H1 (cell line): ENCODE results near the gene FOXS1. TPM values are rescaled to one million over a fixed set of nuclear protein-coding genes. Genes with fewer than 3 reads are reported as not detected.
A peak's percentile ranks its signal among the peaks of the same experiment; 100 is the strongest.

Experiments
- CTCF ChIA-PET: fragments of 300-600 bp; sonication (Branson Sonifier 250); formaldehyde crosslinking; loops from one replicate; lab custom pipeline; 2021; ENCODE audit not compliant: partially characterized antibody; lab: Charles Lee
- POLR2A ChIA-PET: fragments of 300-600 bp; sonication (Branson Sonifier 250); formaldehyde crosslinking; loops from one replicate; lab custom pipeline; 2021; ENCODE audit warnings: inconsistent platforms; ENCODE audit not compliant: partially characterized antibody; lab: Charles Lee
- DNase-seq, 2 experiments: peaks; one replicate each; pipeline versions ENCODE4 v3.0.0 to v3.0.0-alpha.2; 2010 to 2022; ENCODE audit warnings: low spot score in 2 of 2, low read depth in 1 of 2, mixed read lengths in 1 of 2
- FAIRE-seq: peaks from 2 replicates; lab custom pipeline; 2011; peaks lifted over from hg19 to GRCh38; lab: Jason Lieb, UNC
- H2AFZ ChIP-seq: 2 replicates; pipeline ENCODE4 v1.8.1; 2012; ENCODE audit warnings: low read length, inconsistent platforms
- H2AK5ac ChIP-seq: 2 replicates; pipeline ENCODE4 v1.6.1; 2013; ENCODE audit warnings: low read depth, low read length
- H2BK120ac ChIP-seq: replicated peaks from 2 replicates; pipeline ENCODE3; 2013; ENCODE audit warnings: low read depth, low read length, inconsistent platforms
- H2BK12ac ChIP-seq: 2 replicates; pipeline ENCODE4 v1.6.1; 2013; ENCODE audit warnings: low read depth, low read length
- H2BK15ac ChIP-seq: 2 replicates; pipeline ENCODE4 v1.6.1; 2013; ENCODE audit warnings: low read length
- H2BK20ac ChIP-seq: 2 replicates; pipeline ENCODE4 v1.6.1; 2013; ENCODE audit warnings: low read length
- H2BK5ac ChIP-seq: 2 replicates; pipeline ENCODE4 v1.6.1; 2013; ENCODE audit warnings: low read depth, low read length
- H3K14ac ChIP-seq: 2 replicates; pipeline ENCODE4 v1.6.1; 2013; ENCODE audit warnings: inconsistent platforms; ENCODE audit not compliant: insufficient read length
- H3K18ac ChIP-seq: 2 replicates; pipeline ENCODE4 v1.6.1; 2013; ENCODE audit warnings: low read length; ENCODE audit errors: extremely low read depth
- H3K23ac ChIP-seq: 2 replicates; pipeline ENCODE4 v1.6.1; 2013; ENCODE audit warnings: inconsistent platforms; ENCODE audit not compliant: insufficient read length
- H3K23me2 ChIP-seq: 2 replicates; pipeline ENCODE4 v1.6.1; 2013; ENCODE audit warnings: low read depth, low read length
- H3K27ac ChIP-seq: 2 replicates; pipeline ENCODE4 v1.6.1; 2011; ENCODE audit warnings: low read depth, low read length, inconsistent platforms
- H3K27me3 ChIP-seq, 4 experiments: replicated peaks in 1 of 4; 1 replicate in 1 of 4; 2 replicates in 3 of 4; pipeline versions ENCODE4 v1.6.1 to v1.8.1; 2011 to 2013; ENCODE audit warnings: low read length in 3 of 4, mild to moderate bottlenecking in 3 of 4, inconsistent platforms in 2 of 4, mixed read lengths in 2 of 4, moderate library complexity in 1 of 4; ENCODE audit not compliant: control insufficient read depth in 3 of 4, insufficient read depth in 3 of 4; ENCODE audit errors: extremely low read depth in 1 of 4
- H3K36me3 ChIP-seq, 4 experiments: 2 replicates each; pipeline versions ENCODE4 v1.6.1 to v1.8.1; 2011 to 2013; ENCODE audit warnings: mild to moderate bottlenecking in 4 of 4, low read length in 3 of 4, moderate library complexity in 2 of 4, control low read depth in 1 of 4, inconsistent platforms in 1 of 4; ENCODE audit not compliant: insufficient read depth in 4 of 4, control insufficient read depth in 2 of 4
- H3K4ac ChIP-seq: replicated peaks from 2 replicates; pipeline ENCODE3; 2013; ENCODE audit warnings: low read length, low read depth, mixed read lengths, inconsistent platforms; ENCODE audit not compliant: insufficient read length
- H3K4me1 ChIP-seq, 4 experiments: replicated peaks in 1 of 4; 1 replicate in 1 of 4; 2 replicates in 3 of 4; pipeline versions ENCODE4 v1.6.1 to v1.8.1; 2011 to 2013; ENCODE audit warnings: low read length in 3 of 4, inconsistent platforms in 2 of 4, mixed read lengths in 1 of 4; ENCODE audit not compliant: insufficient read depth in 4 of 4, control insufficient read depth in 3 of 4
- H3K4me2 ChIP-seq, 2 experiments: 2 replicates each; pipeline versions ENCODE4 v1.6.1 to v1.8.1; 2011 to 2013; ENCODE audit warnings: low read depth in 2 of 2, low read length in 2 of 2, control low read depth in 1 of 2, inconsistent platforms in 1 of 2, mild to moderate bottlenecking in 1 of 2; ENCODE audit not compliant: insufficient read depth in 1 of 2
- H3K4me3 ChIP-seq, 4 experiments: fragments of 200-600, 300-600 bp in 1 of 4; sonication (generic), shearing (Covaris generic), sonication (Bioruptor Twin) in 1 of 4; 2 replicates each; pipeline versions ENCODE4 v1.5.1 to v1.8.1; 2011 to 2016; ENCODE audit warnings: low read length in 4 of 4, low read depth in 3 of 4, control low read depth in 2 of 4, inconsistent platforms in 2 of 4, mild to moderate bottlenecking in 2 of 4, mixed read lengths in 1 of 4, moderate library complexity in 1 of 4; ENCODE audit not compliant: insufficient read depth in 2 of 4; ENCODE audit errors: extremely low read depth in 1 of 4
- H3K56ac ChIP-seq: replicated peaks from 2 replicates; pipeline ENCODE3; 2013; ENCODE audit warnings: low read depth, mild to moderate bottlenecking, mixed read lengths, low read length, inconsistent platforms; ENCODE audit not compliant: insufficient read length
- H3K79me1 ChIP-seq: 2 replicates; pipeline ENCODE4 v1.6.1; 2013; ENCODE audit warnings: low read depth, low read length, control low read depth
- H3K79me2 ChIP-seq, 2 experiments: 2 replicates each; pipeline versions ENCODE4 v1.6.1 to v1.8.1; 2012 to 2013; ENCODE audit warnings: low read length in 2 of 2, mild to moderate bottlenecking in 2 of 2, inconsistent platforms in 1 of 2; ENCODE audit not compliant: insufficient read depth in 2 of 2, control insufficient read depth in 1 of 2
- H3K9ac ChIP-seq, 4 experiments: replicated peaks in 1 of 4; 1 replicate in 1 of 4; 2 replicates in 3 of 4; pipeline versions ENCODE4 v1.6.1 to v1.8.1; 2011 to 2013; ENCODE audit warnings: low read depth in 3 of 4, low read length in 3 of 4, control low read depth in 2 of 4, mild to moderate bottlenecking in 2 of 4, moderate library complexity in 2 of 4, inconsistent platforms in 1 of 4; ENCODE audit errors: extremely low read depth in 1 of 4
- H3K9me3 ChIP-seq, 2 experiments: 2 replicates each; pipeline versions ENCODE4 v1.6.1 to v1.8.1; 2012 to 2013; ENCODE audit warnings: mild to moderate bottlenecking in 2 of 2, moderate library complexity in 2 of 2, control low read depth in 1 of 2, inconsistent platforms in 1 of 2, low read depth in 1 of 2, low read length in 1 of 2, mixed read lengths in 1 of 2; ENCODE audit not compliant: insufficient read depth in 2 of 2
- H4K20me1 ChIP-seq, 2 experiments: replicated peaks in 1 of 2; 2 replicates each; pipeline versions ENCODE3 to v1.8.1; 2011 to 2013; ENCODE audit warnings: inconsistent platforms in 2 of 2, low read length in 2 of 2, mild to moderate bottlenecking in 1 of 2; ENCODE audit not compliant: insufficient read depth in 2 of 2, control insufficient read depth in 1 of 2
- H4K5ac ChIP-seq: 2 replicates; pipeline ENCODE4 v1.6.1; 2013; ENCODE audit warnings: low read length, low read depth, mixed read lengths, inconsistent platforms; ENCODE audit not compliant: insufficient read length
- H4K8ac ChIP-seq: 2 replicates; pipeline ENCODE4 v1.8.0; 2013; ENCODE audit warnings: mild to moderate bottlenecking, moderate library complexity, low read length, inconsistent platforms; ENCODE audit not compliant: insufficient read depth; ENCODE audit errors: extremely low read depth
- H4K91ac ChIP-seq: replicated peaks from 2 replicates; pipeline ENCODE3; 2013; ENCODE audit warnings: low read length, mixed read lengths, inconsistent platforms; ENCODE audit not compliant: insufficient read length
- ATF2 ChIP-seq: IDR thresholded peaks from 2 replicates; pipeline ENCODE4 v1.6.1; 2012; ENCODE audit warnings: low read length, inconsistent platforms
- FOSL1 ChIP-seq: IDR thresholded peaks from 2 replicates; pipeline ENCODE4 v1.6.1; 2011; ENCODE audit warnings: mild to moderate bottlenecking, low read depth, low read length, moderate library complexity; ENCODE audit not compliant: insufficient read depth
- HDAC2 ChIP-seq, 2 experiments: fragments of 300-600 bp in 1 of 2; sonication (generic) in 1 of 2; IDR thresholded peaks; 2 replicates each; pipeline ENCODE4 v1.6.1; 2011 to 2012; ENCODE audit warnings: low read depth in 2 of 2, low read length in 2 of 2, mild to moderate bottlenecking in 2 of 2, moderate library complexity in 2 of 2, borderline replicate concordance in 1 of 2, inconsistent platforms in 1 of 2
- HDAC6 ChIP-seq: IDR thresholded peaks from one replicate; pipeline ENCODE4 v1.7.1; 2012; ENCODE audit warnings: low read depth, mild to moderate bottlenecking, inconsistent platforms, low read length, moderate library complexity
- JUN ChIP-seq: IDR thresholded peaks from 2 replicates; pipeline ENCODE4 v1.6.1; 2011; ENCODE audit warnings: low read depth, mild to moderate bottlenecking, improper control_type of control experiment, low read length
- KDM4A ChIP-seq: IDR thresholded peaks from one replicate; pipeline ENCODE4 v1.7.1; 2012; ENCODE audit warnings: low read depth, mild to moderate bottlenecking, moderate library complexity, low read length, inconsistent platforms; ENCODE audit not compliant: severe bottlenecking
- RXRA ChIP-seq: IDR thresholded peaks from 2 replicates; pipeline ENCODE4 v1.6.1; 2011; ENCODE audit warnings: low read depth, mild to moderate bottlenecking, low read length, moderate library complexity; ENCODE audit not compliant: insufficient read depth
- SIRT6 ChIP-seq: IDR thresholded peaks from one replicate; pipeline ENCODE4 v1.7.1; 2012; ENCODE audit warnings: low read length, inconsistent platforms
- SP4 ChIP-seq: IDR thresholded peaks from 2 replicates; pipeline ENCODE4 v1.6.1; 2012; ENCODE audit warnings: low read length, inconsistent platforms
- YY1 ChIP-seq: IDR thresholded peaks from 2 replicates; pipeline ENCODE4 v1.6.1; 2011; ENCODE audit warnings: low read depth, mild to moderate bottlenecking, low read length
- WGBS, 2 experiments: shearing (Covaris generic) in 1 of 2; methylation state at CpG; one replicate each; pipeline versions ENCODE4 v1.1.6 to v1.1.7; 2013 to 2015; ENCODE audit warnings: low lambda C conversion rate in 2 of 2, mixed read lengths in 2 of 2, inconsistent platforms in 1 of 2, low coverage in 1 of 2, missing lambda C conversion rate in 1 of 2; ENCODE audit not compliant: insufficient replicate concordance in 2 of 2, insufficient coverage in 1 of 2, insufficient read length in 1 of 2; ENCODE audit errors: extremely low coverage in 1 of 2, missing lambda C conversion rate in 1 of 2; 5-methylcytosine and 5-hydroxymethylcytosine counted together
- polyA plus RNA-seq, 7 experiments: library from polyadenylated mRNA; depleted of rRNA in 3 of 7; stranded (reverse) in 5 of 7; unstranded in 2 of 7; fragments of >200 nt in 5 of 7; fragments of 200-250 nt in 2 of 7; gene quantifications; 1 replicate in 5 of 7; 2 replicates in 1 of 7; 4 replicates in 1 of 7; pipeline versions ENCODE4 v1.2.1 to v1.2.3, GENCODE V29; 2011 to 2013; ENCODE audit warnings: missing spikeins in 2 of 7, mixed read lengths in 2 of 7
- total RNA-seq: library from RNA; stranded (reverse); fragmentation: NEBNext Ultra II Directional; extraction: Animal tissue kit (Norgen Biotek cat#: 25700); gene quantifications from 2 replicates; pipeline ENCODE4 v1.2.1, GENCODE V29; 2021

Gene FOXS1
- total and polyA plus RNA-seq, 2 of the 8 experiments (the other 6 are each of a cell fraction or from before 2014, with no cell fraction given): 0.45 TPM; not detected in 1

GRCh38 chr20:31869942-31870725 lies 24.7 kb upstream of the FOXS1 start, which contains the start of the genes DUSP15 and TTLL9:
Gene DUSP15 (minus strand): TSS chr20:31870527. CDS start chr20:31870337, 190 bp downstream.
Gene TTLL9 (plus strand): TSS chr20:31870634. CDS start chr20:31871127, 493 bp downstream.
- H3K23me2 ChIP-seq: peaks cover 9% of the 10 kb centered on the region
- no peak within 1 kb of the TSS for H3K4ac ChIP-seq
- H4K20me1 ChIP-seq: peaks cover 0 to 6% of the 10 kb centered on the region in 2 experiments
- ChIA-PET CTCF (interaction anchor here (0.6 to 5.5 kb wide), 5 partner anchors 8 to 161 kb away, joined by 3 to 32 read pairs (median 3); no protein-coding TSS in a partner anchor), POLR2A (interaction anchor here (0.8 kb wide), 2 partner anchors 9 to 44 kb away, joined by 3 read pairs; no protein-coding TSS in a partner anchor)
- H3K27ac ChIP-seq: no peak within 1 kb of the TSS
- H2BK20ac ChIP-seq: no peak within 1 kb of the TSS
- no peak within 1 kb of the TSS for H2BK120ac ChIP-seq
- H3K56ac ChIP-seq: no peak within 1 kb of the TSS
- no peaks in the 10 kb centered on the region for H3K36me3 ChIP-seq
- peak within 1 kb of the TSS; percentile 20 for H4K91ac ChIP-seq
- peak within 1 kb of the TSS; percentile 83 for H2AFZ ChIP-seq
- no peak within 1 kb of the TSS for H3K23ac ChIP-seq
- peak within 1 kb of the TSS; percentile 67 to 79 (median 68) for H3K9ac ChIP-seq
- H3K4me1 ChIP-seq: peaks cover 0 to 12% (median 6%) of the 10 kb centered on the region in 4 experiments; a peak in 6 of 7 replicates
- H3K14ac ChIP-seq: no peak within 1 kb of the TSS
- H2AK5ac ChIP-seq: no peak within 1 kb of the TSS
- H3K4me2 ChIP-seq: peak within 1 kb of the TSS; percentile 71 to 96
- H2BK12ac ChIP-seq: peak within 1 kb of the TSS; percentile 97
- peak within 1 kb of the TSS; percentile 96 for H4K8ac ChIP-seq
- peak within 1 kb of the TSS; percentile 85; the same call in 1 of the 2 replicates for H3K18ac ChIP-seq
- peak within 1 kb of the TSS; percentile 47 to 89 (median 71) for H3K4me3 ChIP-seq
- H4K5ac ChIP-seq: no peak within 1 kb of the TSS
- no peaks in the 10 kb centered on the region for H3K9me3 ChIP-seq
- 2% methylated on average over 60 of the region's 80 CpGs; no CpG with 5 or more reads in 1 of the 2 experiments for WGBS, 2 experiments
- H3K79me2 ChIP-seq: no peaks in the 10 kb centered on the region
- no peak within 1 kb of the TSS for H2BK15ac ChIP-seq
- peak in 1 of 2 experiments; percentile 79 for DNase-seq
- H3K79me1 ChIP-seq: no peaks in the 10 kb centered on the region
- no peak for FAIRE-seq
- no peak within 1 kb of the TSS for H2BK5ac ChIP-seq
- H3K27me3 ChIP-seq: peaks cover 19 to 35% (median 29%) of the 10 kb centered on the region in 4 experiments
- no peak for TF ChIP-seq ATF2
- TF ChIP-seq KDM4A: peak; percentile 87
- TF ChIP-seq SP4: no peak
- TF ChIP-seq JUN: no peak
- no peak for TF ChIP-seq YY1
- TF ChIP-seq HDAC2 (IDR thresholded peaks at IDR 0.05; ENCODE audit: borderline replicate concordance in 1 of 2, low read depth in 2 of 2, low read length in 2 of 2): peak in 1 of 2 experiments; percentile 62; a peak in 1 of 4 replicates
- TF ChIP-seq RXRA: no peak
- TF ChIP-seq FOSL1: no peak
- TF ChIP-seq SIRT6: no peak
- TF ChIP-seq HDAC6: no peak
